ENCODE results near the gene ZBTB1. TPM values are rescaled to one million over a fixed set of nuclear protein-coding genes. Genes with fewer than 3 reads are reported as not detected.

The ZBTB1 gene
- total RNA-seq, 1 donor from 2014 or later, result 46.5 TPM

Other genes starting within 250 kb of the ZBTB1 start
- not detected in 2 replicates for gene ESR2, start 210.4 kb upstream of the ZBTB1 start, total RNA-seq
- 246 and 249 TPM in 2 replicates for gene MTHFD1, start 116.4 kb upstream of the ZBTB1 start, total RNA-seq
- gene AKAP5, start 39.3 kb upstream of the ZBTB1 start, total RNA-seq, result 0.90 and 0.98 TPM in 2 replicates
- gene ZBTB25, start 932 bp upstream of the ZBTB1 start, total RNA-seq, result 21.8 and 22.2 TPM in 2 replicates
- gene HSPA2, start 36.0 kb downstream of the ZBTB1 start, total RNA-seq, result 8.1 TPM in 2 replicates
- 0.31 and 0.33 TPM in 2 replicates for gene PPP1R36, start 45.2 kb downstream of the ZBTB1 start, total RNA-seq
- 3.0 and 3.1 TPM in 2 replicates for gene PLEKHG3, start 199.7 kb downstream of the ZBTB1 start, total RNA-seq

Data from activated CD4-positive, alpha-beta T cell treated with anti-CD3 and anti-CD28 coated beads, Interleukin-2, amount 10 ng/mL, durations not matched to agents 24 days and 14 days (primary cell).